Measurements from ENCODE around the gene IQCB1. TPM values are rescaled to one million over a fixed set of nuclear protein-coding genes. Genes with fewer than 3 reads are reported as not detected.

IQCB1 gene
- total RNA-seq, 2 donors from 2014 or later = 10.8 to 12.5 TPM

DNA sequence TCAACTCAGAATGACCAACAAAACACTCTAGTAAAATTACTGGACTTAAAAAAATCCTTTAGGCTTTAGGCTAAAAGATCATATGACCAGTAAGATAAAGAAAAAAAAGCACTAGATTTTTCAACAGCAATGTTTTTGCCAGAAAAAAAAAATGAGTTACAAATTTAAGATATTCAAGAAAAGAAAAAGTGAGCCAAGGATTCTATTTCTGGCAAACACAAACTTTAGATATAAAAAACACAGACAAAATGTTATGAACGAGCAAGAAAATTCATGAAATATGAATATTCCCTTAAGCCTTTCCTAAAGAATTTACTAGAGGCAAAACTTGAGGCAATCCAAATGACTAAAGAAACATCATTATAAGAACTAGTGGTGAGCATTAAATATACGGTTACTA, 94.0 kb downstream of the IQCB1 start:
- no peak for TF ChIP-seq CTCF (IDR thresholded peaks at IDR 0.05)
- Histone ChIP-seq H3K4me1 (no peaks in the 10 kb centered on the region), H3K27ac (no peak overlapping the region)

DNA sequence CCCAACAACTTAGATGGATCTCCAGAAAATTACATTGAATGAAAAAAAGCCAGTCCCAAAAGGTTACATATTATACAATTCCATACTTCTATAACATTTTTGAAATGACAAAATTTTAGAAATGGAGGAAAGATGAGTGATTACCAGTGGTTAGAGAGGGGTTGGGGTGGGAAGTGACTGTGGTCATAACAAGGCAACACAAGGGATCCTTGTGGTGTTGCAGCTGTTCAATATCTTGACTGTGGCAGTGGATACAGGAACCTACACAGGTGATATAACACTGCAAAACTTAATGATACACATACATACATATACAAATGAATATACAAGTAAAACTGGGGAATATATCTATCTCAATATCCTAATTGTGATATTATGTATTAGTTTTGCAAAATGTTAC, 95.0 kb downstream of the IQCB1 start:
- Histone ChIP-seq H3K27ac (no peak overlapping the region), H3K36me3 (no peaks in the 10 kb centered on the region), H3K4me1 (no peaks in the 10 kb centered on the region), H3K27me3 (no peaks in the 10 kb centered on the region), H3K4me3 (no peak overlapping the region), H3K9ac (ENCODE audit: low read depth in 2 of 2, low read length in 2 of 2) (no peak overlapping the region), H3K9me3 (no peaks in the 10 kb centered on the region)
- intact Hi-C loops (cut with DNase I) = no loop called here
- DNase-seq = no peak
- no peak for TF ChIP-seq CTCF (IDR thresholded peaks at IDR 0.05)

More for the DNA sequence above, 94.0 kb downstream of the IQCB1 start:
- Histone ChIP-seq H3K36me3 (no peaks in the 10 kb centered on the region), H3K9me3 (no peaks in the 10 kb centered on the region), H3K4me3 (no peak overlapping the region), H3K27me3 (no peaks in the 10 kb centered on the region), H3K9ac (ENCODE audit: low read depth in 2 of 2, low read length in 2 of 2) (no peak overlapping the region)
- intact Hi-C loops (cut with DNase I) = no loop called here
- DNase-seq = no peak

DNA sequence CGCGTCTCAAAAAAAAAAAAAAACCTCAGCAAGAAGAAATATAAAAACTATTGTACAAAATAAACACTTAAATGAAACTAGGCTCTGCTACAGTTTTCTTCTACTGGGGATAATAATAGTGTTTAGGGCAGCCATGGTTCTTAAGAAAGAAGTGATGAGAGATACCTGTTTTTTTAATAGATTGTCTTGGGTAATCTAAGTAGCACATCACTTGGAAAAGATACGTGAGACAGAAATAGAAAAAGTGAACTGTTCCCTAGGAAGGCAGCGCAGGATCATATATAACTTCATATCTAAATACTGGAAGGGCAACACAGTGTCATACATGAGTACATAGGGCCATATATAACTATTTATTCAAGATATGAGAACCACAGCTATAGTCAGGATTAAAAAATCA, 97.2 kb downstream of the IQCB1 start:
- no peaks in the 10 kb centered on the region for H3K27me3 ChIP-seq
- DNase-seq = no peak
- no peak for TF ChIP-seq CTCF (IDR thresholded peaks at IDR 0.05)
- no peaks in the 10 kb centered on the region for H3K36me3 ChIP-seq
- no peak overlapping the region for H3K27ac ChIP-seq
- no peak overlapping the region for H3K9ac ChIP-seq (ENCODE audit: low read depth in 2 of 2, low read length in 2 of 2)
- H3K9me3 ChIP-seq = no peaks in the 10 kb centered on the region
- intact Hi-C loops (cut with DNase I) = no loop called here
- H3K4me1 ChIP-seq = no peaks in the 10 kb centered on the region
- H3K4me3 ChIP-seq = no peak overlapping the region

GRCh38 chr3:121736112-121736511, 98.7 kb downstream of the IQCB1 start:
- no peak for TF ChIP-seq CTCF (IDR thresholded peaks at IDR 0.05)
- intact Hi-C loops (cut with DNase I) = no loop called here
- Histone ChIP-seq H3K27me3 (no peaks in the 10 kb centered on the region), H3K36me3 (no peaks in the 10 kb centered on the region), H3K4me3 (no peak overlapping the region), H3K4me1 (no peaks in the 10 kb centered on the region), H3K27ac (no peak overlapping the region), H3K9me3 (no peaks in the 10 kb centered on the region), H3K9ac (ENCODE audit: low read depth in 2 of 2, low read length in 2 of 2) (no peak overlapping the region)
- DNase-seq = no peak

GRCh38 chr3:121735047-121735696, 99.7 kb downstream of the IQCB1 start:
- Histone ChIP-seq H3K4me1 (no peaks in the 10 kb centered on the region), H3K27me3 (no peaks in the 10 kb centered on the region), H3K9me3 (no peaks in the 10 kb centered on the region), H3K9ac (ENCODE audit: low read depth in 2 of 2, low read length in 2 of 2) (no peak overlapping the region), H3K27ac (no peak overlapping the region), H3K4me3 (no peak overlapping the region), H3K36me3 (no peaks in the 10 kb centered on the region)
- intact Hi-C loops (cut with DNase I) = no loop called here
- no peak for TF ChIP-seq CTCF (IDR thresholded peaks at IDR 0.05)
- no peak for DNase-seq
